Astrocyte of the spinal cord (primary cell): ENCODE results near the gene SNX2.

ENCODE experiments used
- DNase-seq: peaks from one replicate; pipeline ENCODE4 v3.0.0; 2011; ENCODE audit warnings: low read depth, low spot score
- H3K4me3 ChIP-seq: 2 replicates; pipeline ENCODE4 v1.5.1; 2011; ENCODE audit warnings: low read depth, mild to moderate bottlenecking, low read length, moderate library complexity
- CTCF ChIP-seq: IDR thresholded peaks from 2 replicates; pipeline ENCODE4 v1.5.1; 2012; ENCODE audit warnings: low read depth, mild to moderate bottlenecking, low read length, inconsistent platforms
- in situ Hi-C: cut with HindIII; loops from 2 replicates; pipeline ENCODE4 v1.10.0; 2017; ENCODE audit warnings: low sequenced_read_pairs

SNX2 gene

GRCh38 chr5:122789461-122790171 is 14.7 kb downstream of the SNX2 start:
- in situ Hi-C loops, result no loop called here
- no peak for DNase-seq
- no peak overlapping the region for H3K4me3 ChIP-seq
- TF ChIP-seq CTCF, result no peak

- no peak overlapping the region for H3K4me3 ChIP-seq
- no peak for TF ChIP-seq CTCF
- no peak for DNase-seq
- in situ Hi-C loops, result no loop called here
Measured at GRCh38 chr5:122790354-122791103, 15.6 kb downstream of the SNX2 start.

GRCh38 chr5:122805481-122805880 is 30.6 kb downstream of the SNX2 start:
- no peak for DNase-seq
- no peak for TF ChIP-seq CTCF
- no peak overlapping the region for H3K4me3 ChIP-seq
- in situ Hi-C loops, result no loop called here

GRCh38 chr5:122810405-122810804 is 35.5 kb downstream of the SNX2 start:
- no peak for TF ChIP-seq CTCF
- no peak for DNase-seq
- no peak overlapping the region for H3K4me3 ChIP-seq
- in situ Hi-C loops, result no loop called here

GRCh38 chr5:122815218-122815767 is 40.4 kb downstream of the SNX2 start:
- H3K4me3 ChIP-seq, result no peak overlapping the region
- no peak for TF ChIP-seq CTCF
- in situ Hi-C loops, result no loop called here
- no peak for DNase-seq

GRCh38 chr5:122816756-122817155 is 41.9 kb downstream of the SNX2 start:
- TF ChIP-seq CTCF, result no peak

More at GRCh38 chr5:122816756-122817155, 41.9 kb downstream of the SNX2 start:
- in situ Hi-C loops, result no loop called here
- no peak overlapping the region for H3K4me3 ChIP-seq
- no peak for DNase-seq
